HG03354 (cell line): ENCODE results near the gene RASAL3.
"Not testable (repeated sequence)": the region's sequence is repeated elsewhere in the genome, so short reads cannot be mapped to it uniquely, and the experiment has no call there.

ENCODE experiments used
- ATAC-seq: cut with Tn5 transposase; IDR thresholded peaks from one replicate; pipeline ENCODE4 v1.9.1; 2021; ENCODE audit warnings: mild to moderate bottlenecking; ENCODE audit not compliant: unreplicated experiment, poor library complexity, severe bottlenecking

The RASAL3 gene

GRCh38 chr19:15475611-15476010 lies 11.3 kb upstream of the RASAL3 start:
- no peak for ATAC-seq

GRCh38 chr19:15475169-15475568 lies 10.8 kb upstream of the RASAL3 start:
- no peak for ATAC-seq

GRCh38 chr19:15473821-15474220 lies 9.5 kb upstream of the RASAL3 start:
- ATAC-seq = not testable (repeated sequence)

- ATAC-seq = no peak
Observed at GRCh38 chr19:15471639-15472101, 7.3 kb upstream of the RASAL3 start.

GRCh38 chr19:15469513-15470297 lies 5.4 kb upstream of the RASAL3 start:
- no peak for ATAC-seq

GRCh38 chr19:15468675-15469512 lies 4.5 kb upstream of the RASAL3 start:
- no peak for ATAC-seq

GRCh38 chr19:15467734-15468214 lies 3.4 kb upstream of the RASAL3 start:
- ATAC-seq = no peak

- ATAC-seq = peak; percentile 64
Observed at GRCh38 chr19:15466851-15467733, 2.7 kb upstream of the RASAL3 start.

GRCh38 chr19:15463861-15464371 lies 428 bp downstream of the RASAL3 start:
- ATAC-seq = peak; percentile 36

- ATAC-seq = no peak
Observed at GRCh38 chr19:15461694-15462093, 2.6 kb downstream of the RASAL3 start.

- ATAC-seq = no peak
Observed at GRCh38 chr19:15457701-15458484, 6.5 kb downstream of the RASAL3 start.

GRCh38 chr19:15456871-15457700 lies 7.3 kb downstream of the RASAL3 start:
- no peak for ATAC-seq

GRCh38 chr19:15456441-15456840 lies 7.9 kb downstream of the RASAL3 start:
- no peak for ATAC-seq

- no peak for ATAC-seq
Observed at GRCh38 chr19:15455996-15456395, 8.3 kb downstream of the RASAL3 start.

- no peak for ATAC-seq
Observed at GRCh38 chr19:15453906-15454860, 10.2 kb downstream of the RASAL3 start.

- ATAC-seq = no peak
Observed at GRCh38 chr19:15453091-15453578, 11.2 kb downstream of the RASAL3 start.
